HepG2 (cell line): ENCODE results near the gene SCYGR5. TPM values are rescaled to one million over a fixed set of nuclear protein-coding genes. Genes with fewer than 3 reads are reported as not detected.

Experiments
- ATAC-seq: fragments of 200-7000 bp; cut with Tn5 transposase; 3 replicates; pipeline ENCODE4 v1.9.1; 2020; ENCODE audit warnings: mild to moderate bottlenecking, moderate library complexity
- BruUV-seq: library from RNA; stranded (reverse); fragments of 400-500 nt; replicated peaks from 2 replicates; lab custom pipeline; 2021; lab: Mats Ljungman, UMichigan
- CTCF ChIA-PET: fragments of 300-600 bp; formaldehyde crosslinking; extraction: SDS; loops from one replicate; lab custom pipeline; 2021; ENCODE audit warnings: low total read pairs, inconsistent platforms, low intra/inter-chr PET ratio; lab: Yijun Ruan, JAX
- POLR2A ChIA-PET: fragments of 350-600 bp; sonication (Branson Sonifier 250); formaldehyde crosslinking; loops from one replicate; lab custom pipeline; 2020; ENCODE audit warnings: antibody characterized with exemption, inconsistent platforms; lab: Yijun Ruan, JAX
- DNase-seq: peaks from one replicate; pipeline ENCODE4 v3.0.0-alpha.2; 2015; ENCODE audit warnings: low spot score
- FAIRE-seq: peaks from 3 replicates; lab custom pipeline; 2011; peaks lifted over from hg19 to GRCh38; lab: Jason Lieb, UNC
- H2AFZ ChIP-seq: one replicate; pipeline ENCODE4 v1.6.1; 2011; ENCODE audit warnings: low read length, inconsistent platforms
- H3K27ac ChIP-seq: fragments of 300-600 bp; 3 replicates; pipeline ENCODE4 v1.8.0; 2011; ENCODE audit warnings: mixed run types, mild to moderate bottlenecking, mixed read lengths, low read length, inconsistent platforms; ENCODE audit not compliant: insufficient read depth; ENCODE audit errors: extremely low read length
- H3K27me3 ChIP-seq, 2 experiments: fragments of 200-600 bp in 1 of 2; 2 replicates in 1 of 2; 3 replicates in 1 of 2; pipeline versions ENCODE4 v1.6.0 to v1.8.0; 2011; ENCODE audit warnings: low read length in 2 of 2, mild to moderate bottlenecking in 2 of 2, moderate library complexity in 2 of 2, inconsistent platforms in 1 of 2; ENCODE audit not compliant: insufficient read depth in 2 of 2, control insufficient read depth in 1 of 2
- H3K36me3 ChIP-seq, 2 experiments: fragments of 200-600 bp in 1 of 2; replicated peaks in 1 of 2; 2 replicates in 1 of 2; 3 replicates in 1 of 2; pipeline versions ENCODE4 v1.5.1 to v1.8.0; 2011; ENCODE audit warnings: low read length in 2 of 2, inconsistent platforms in 1 of 2; ENCODE audit not compliant: insufficient read depth in 2 of 2, control insufficient read depth in 1 of 2
- H3K4me1 ChIP-seq: 2 replicates; pipeline ENCODE4 v1.5.1; 2012; ENCODE audit warnings: low read length, inconsistent platforms; ENCODE audit not compliant: insufficient read depth
- H3K4me2 ChIP-seq: 2 replicates; pipeline ENCODE4 v1.6.0; 2011; ENCODE audit warnings: low read depth, low read length, inconsistent platforms
- H3K4me3 ChIP-seq, 3 experiments: fragments of 200-600 bp in 1 of 3; sonication (generic), shearing (Covaris generic) in 1 of 3; replicated peaks in 1 of 3; 2 replicates each; pipeline ENCODE4 v1.5.1; 2011 to 2016; ENCODE audit warnings: low read length in 3 of 3, inconsistent platforms in 2 of 3, low read depth in 2 of 3, mild to moderate bottlenecking in 2 of 3, control low read depth in 1 of 3, mixed read lengths in 1 of 3; ENCODE audit not compliant: insufficient read depth in 1 of 3
- H3K79me2 ChIP-seq: one replicate; pipeline ENCODE4 v1.6.1; 2011; ENCODE audit warnings: low read length, inconsistent platforms; ENCODE audit not compliant: insufficient read depth
- H3K9ac ChIP-seq: 2 replicates; pipeline ENCODE4 v1.6.0; 2011; ENCODE audit warnings: mild to moderate bottlenecking, low read depth, low read length, inconsistent platforms; ENCODE audit not compliant: insufficient read depth
- H3K9me3 ChIP-seq: 2 replicates; pipeline ENCODE4 v1.5.1; 2012; ENCODE audit warnings: mild to moderate bottlenecking, low read length
- H4K20me1 ChIP-seq: 2 replicates; pipeline ENCODE4 v1.6.0; 2011; ENCODE audit warnings: inconsistent platforms, mild to moderate bottlenecking, low read length, moderate library complexity; ENCODE audit not compliant: insufficient read depth
- AKAP8 ChIP-seq: sonication (generic); formaldehyde crosslinking; IDR thresholded peaks from 2 replicates; pipeline ENCODE4 v1.5.1; 2020; ENCODE audit warnings: mild to moderate bottlenecking, missing genetic modification reagents
- ETV6 ChIP-seq: sonication (generic); formaldehyde crosslinking; conservative IDR thresholded peaks from 2 replicates; pipeline ENCODE4 v1.4.0; 2020; ENCODE audit warnings: missing genetic modification reagents
- ZNF576 ChIP-seq: sonication (generic); formaldehyde crosslinking; IDR thresholded peaks from 2 replicates; pipeline ENCODE4 v1.4.0; 2020; ENCODE audit warnings: mild to moderate bottlenecking, missing genetic modification reagents
- ZNF660 ChIP-seq: sonication (generic); formaldehyde crosslinking; IDR thresholded peaks from 2 replicates; pipeline ENCODE4 v1.5.1; 2020; ENCODE audit warnings: mild to moderate bottlenecking, low read depth, missing genetic modification reagents, borderline replicate concordance
- WGBS: methylation state at CpG from one replicate; pipeline ENCODE4 v1.1.6; 2017; ENCODE audit warnings: low lambda C conversion rate; 5-methylcytosine and 5-hydroxymethylcytosine counted together
- in situ Hi-C: cut with HindIII; loops from 2 replicates; pipeline ENCODE4 v1.10.0; 2017; ENCODE audit warnings: low pct_unique_long_range_greater_than_20kb; ENCODE audit not compliant: extremely low pct_ligation_motif_present
- intact Hi-C: fragments of 100-400 bp; cut with micrococcal nuclease; formaldehyde crosslinking; loops from one replicate; pipeline ENCODE4 v1.10.0; 2022; ENCODE audit not compliant: unreplicated experiment
- polyA plus RNA-seq, 8 experiments: library from polyadenylated mRNA; depleted of rRNA in 3 of 8; stranded (reverse) in 7 of 8; unstranded in 1 of 8; fragments of >200 nt; fragmentation: Illumina TruSeq in 4 of 8; extraction: Trizol in 4 of 8; gene quantifications; 2 replicates each; pipeline versions ENCODE4 v1.2.1 to v1.2.3, GENCODE V29; 2011 to 2016; ENCODE audit warnings: low read depth in 4 of 8, missing spikeins in 1 of 8, mixed read lengths in 1 of 8; ENCODE audit not compliant: insufficient read depth in 1 of 8
- total RNA-seq, 5 experiments: library from RNA; depleted of rRNA; stranded (reverse); fragments of >200 nt; fragmentation: Illumina TruSeq; extraction: Trizol; gene quantifications; 2 replicates each; pipeline ENCODE4 v1.2.3, GENCODE V29; 2016; ENCODE audit warnings: low read depth in 1 of 5

SCYGR5 gene
- total and polyA plus RNA-seq, 2 of the 13 experiments (the other 11 are each of a cell fraction or from before 2014, with no cell fraction given): not detected

- H2AFZ ChIP-seq: no peak overlapping the region
- no peak overlapping the region for H3K9ac ChIP-seq
- no peaks in the 10 kb centered on the region for H4K20me1 ChIP-seq
- ChIA-PET CTCF (no interaction called here), POLR2A (no interaction called here)
- no peak overlapping the region for H3K4me3 ChIP-seq
- H3K27me3 ChIP-seq: peaks cover 0 to 11% of the 10 kb centered on the region in 2 experiments; a peak in 3 of 5 replicates
- no peaks in the 10 kb centered on the region for H3K79me2 ChIP-seq
- intact Hi-C loops: no loop called here
- TF ChIP-seq AKAP8 (CRISPR knock-in tag): no peak
- 0 out of 2 replicates have a peak, but pooled peaks have one; percentile 53 for TF ChIP-seq ZNF660 (CRISPR knock-in tag)
- no peak for TF ChIP-seq ETV6 (CRISPR knock-in tag)
- no peak for TF ChIP-seq ZNF576
- H3K27ac ChIP-seq: no peak overlapping the region
- peaks cover 22% of the 10 kb centered on the region for H3K4me1 ChIP-seq
- in situ Hi-C loops: no loop called here
- peak overlapping the region; percentile 16; the same call in 1 of the 2 replicates for H3K4me2 ChIP-seq
- no peaks in the 10 kb centered on the region for H3K36me3 ChIP-seq
- no peaks in the 10 kb centered on the region for H3K9me3 ChIP-seq
- FAIRE-seq (no peak), ATAC-seq (no peak), DNase-seq (no peak)
- WGBS: 86% methylated on average over 2 of the region's 2 CpGs
- BruUV-seq: no TSS peak
These were observed 49.9 kb downstream of the SCYGR5 start for GRCh38 chr2:227716501-227716900.

Other genes starting within 250 kb of the SCYGR5 start
- gene AGFG1, start 194.6 kb upstream of the SCYGR5 start, total RNA-seq (2016; rRNA removed; fragmentation: Illumina TruSeq; extraction: Trizol): 145 and 187 TPM in 2 replicates
- gene AGFG1, start 194.6 kb upstream of the SCYGR5 start, polyA plus RNA-seq (2011; rRNA removed): 133 and 168 TPM in 2 replicates
- gene SCYGR2, start 67.9 kb upstream of the SCYGR5 start, total RNA-seq (2016; rRNA removed; fragmentation: Illumina TruSeq; extraction: Trizol): not detected in 2 replicates
- not detected in 2 replicates for gene SCYGR2, start 67.9 kb upstream of the SCYGR5 start, polyA plus RNA-seq (2011; rRNA removed)
- gene SCYGR3, start 52.0 kb upstream of the SCYGR5 start, total RNA-seq (2016; rRNA removed; fragmentation: Illumina TruSeq; extraction: Trizol): not detected in 2 replicates
- gene SCYGR3, start 52.0 kb upstream of the SCYGR5 start, polyA plus RNA-seq (2011; rRNA removed): not detected in 2 replicates
- not detected in 2 replicates for gene SCYGR4, start 49.3 kb upstream of the SCYGR5 start, total RNA-seq (2016; rRNA removed; fragmentation: Illumina TruSeq; extraction: Trizol)
- not detected in 2 replicates for gene SCYGR4, start 49.3 kb upstream of the SCYGR5 start, polyA plus RNA-seq (2011; rRNA removed)
- gene SLC19A3, start 51.2 kb downstream of the SCYGR5 start, total RNA-seq (2016; rRNA removed; fragmentation: Illumina TruSeq; extraction: Trizol): 1.7 and 2.3 TPM in 2 replicates
- 3.4 and 5.2 TPM in 2 replicates for gene SLC19A3, start 51.2 kb downstream of the SCYGR5 start, polyA plus RNA-seq (2011; rRNA removed)
- not detected in 2 replicates for gene SCYGR6, start 58.0 kb downstream of the SCYGR5 start, total RNA-seq (2016; rRNA removed; fragmentation: Illumina TruSeq; extraction: Trizol)
- not detected in 2 replicates for gene SCYGR6, start 58.0 kb downstream of the SCYGR5 start, polyA plus RNA-seq (2011; rRNA removed)
- not detected in 2 replicates for gene SCYGR7, start 61.5 kb downstream of the SCYGR5 start, total RNA-seq (2016; rRNA removed; fragmentation: Illumina TruSeq; extraction: Trizol)
- not detected in 2 replicates for gene SCYGR7, start 61.5 kb downstream of the SCYGR5 start, polyA plus RNA-seq (2011; rRNA removed)
- gene SCYGR8, start 79.1 kb downstream of the SCYGR5 start, total RNA-seq (2016; rRNA removed; fragmentation: Illumina TruSeq; extraction: Trizol): not detected in 2 replicates
- not detected in 2 replicates for gene SCYGR8, start 79.1 kb downstream of the SCYGR5 start, polyA plus RNA-seq (2011; rRNA removed)
- 136 and 223 TPM in 2 replicates for gene CCL20, start 147.0 kb downstream of the SCYGR5 start, total RNA-seq (2016; rRNA removed; fragmentation: Illumina TruSeq; extraction: Trizol)
- gene CCL20, start 147.0 kb downstream of the SCYGR5 start, polyA plus RNA-seq (2011; rRNA removed): 811 and 903 TPM in 2 replicates
- gene DAW1, start 204.8 kb downstream of the SCYGR5 start, total RNA-seq (2016; rRNA removed; fragmentation: Illumina TruSeq; extraction: Trizol): not detected in 2 replicates
- not detected in 2 replicates for gene DAW1, start 204.8 kb downstream of the SCYGR5 start, polyA plus RNA-seq (2011; rRNA removed)